GM12874 (cell line): ENCODE measurements around the gene PDE4C.

Experiments
- TF ChIP-seq, protein P1 (sequence below): IDR thresholded peaks from 2 replicates; pipeline ENCODE4 v1.5.1; 2011; ENCODE audit warnings: low read depth, mild to moderate bottlenecking, control low read depth, low read length, moderate library complexity; ENCODE audit not compliant: insufficient read depth

The PDE4C gene

DNA sequence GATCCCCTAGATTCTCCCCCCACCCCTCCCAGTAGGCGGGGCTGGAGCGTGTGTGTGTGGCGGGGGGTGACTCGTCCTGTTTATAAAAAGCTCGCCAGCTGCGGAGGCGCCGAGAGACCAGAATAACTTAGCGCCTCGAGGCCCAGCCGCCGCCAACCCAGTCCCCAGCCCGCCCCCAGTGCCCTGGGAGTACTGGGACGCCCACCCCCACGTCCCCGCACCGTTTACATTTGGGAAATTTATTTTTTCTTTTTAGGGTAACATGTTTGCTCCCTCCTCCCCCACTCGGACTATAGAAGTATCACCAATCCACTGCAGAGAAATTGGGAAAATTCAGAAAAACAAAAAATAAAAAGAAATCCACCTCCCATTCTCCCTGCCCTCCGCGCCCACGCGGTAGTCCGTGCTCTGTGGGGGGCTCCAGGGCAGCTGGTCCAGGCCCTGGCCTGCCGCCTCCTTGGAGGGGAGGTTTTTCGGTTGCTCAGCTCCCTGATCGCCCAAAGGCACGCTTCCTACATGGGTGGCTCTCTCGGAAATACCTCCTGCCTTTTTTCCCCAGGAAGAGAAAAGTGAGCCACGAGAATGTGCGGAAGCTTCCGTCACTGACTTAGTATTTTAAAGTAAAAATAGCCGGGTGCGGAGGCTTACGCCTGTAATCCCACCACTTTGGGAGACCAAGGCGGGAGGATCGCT lies 20.9 kb downstream of the PDE4C start:
- TF ChIP-seq, protein P1, sequence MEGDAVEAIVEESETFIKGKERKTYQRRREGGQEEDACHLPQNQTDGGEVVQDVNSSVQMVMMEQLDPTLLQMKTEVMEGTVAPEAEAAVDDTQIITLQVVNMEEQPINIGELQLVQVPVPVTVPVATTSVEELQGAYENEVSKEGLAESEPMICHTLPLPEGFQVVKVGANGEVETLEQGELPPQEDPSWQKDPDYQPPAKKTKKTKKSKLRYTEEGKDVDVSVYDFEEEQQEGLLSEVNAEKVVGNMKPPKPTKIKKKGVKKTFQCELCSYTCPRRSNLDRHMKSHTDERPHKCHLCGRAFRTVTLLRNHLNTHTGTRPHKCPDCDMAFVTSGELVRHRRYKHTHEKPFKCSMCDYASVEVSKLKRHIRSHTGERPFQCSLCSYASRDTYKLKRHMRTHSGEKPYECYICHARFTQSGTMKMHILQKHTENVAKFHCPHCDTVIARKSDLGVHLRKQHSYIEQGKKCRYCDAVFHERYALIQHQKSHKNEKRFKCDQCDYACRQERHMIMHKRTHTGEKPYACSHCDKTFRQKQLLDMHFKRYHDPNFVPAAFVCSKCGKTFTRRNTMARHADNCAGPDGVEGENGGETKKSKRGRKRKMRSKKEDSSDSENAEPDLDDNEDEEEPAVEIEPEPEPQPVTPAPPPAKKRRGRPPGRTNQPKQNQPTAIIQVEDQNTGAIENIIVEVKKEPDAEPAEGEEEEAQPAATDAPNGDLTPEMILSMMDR: no peak

GRCh38 chr19:18204394-18205199 lies 21.6 kb downstream of the PDE4C start:
- TF ChIP-seq, protein P1: no peak

- TF ChIP-seq, protein P1: no peak
These were observed 22.3 kb downstream of the PDE4C start, which contains the start of gene RAB3A for GRCh38 chr19:18203863-18204393. Gene RAB3A (minus strand): TSS chr19:18204042. CDS start chr19:18202740, 1,302 bp downstream.

DNA sequence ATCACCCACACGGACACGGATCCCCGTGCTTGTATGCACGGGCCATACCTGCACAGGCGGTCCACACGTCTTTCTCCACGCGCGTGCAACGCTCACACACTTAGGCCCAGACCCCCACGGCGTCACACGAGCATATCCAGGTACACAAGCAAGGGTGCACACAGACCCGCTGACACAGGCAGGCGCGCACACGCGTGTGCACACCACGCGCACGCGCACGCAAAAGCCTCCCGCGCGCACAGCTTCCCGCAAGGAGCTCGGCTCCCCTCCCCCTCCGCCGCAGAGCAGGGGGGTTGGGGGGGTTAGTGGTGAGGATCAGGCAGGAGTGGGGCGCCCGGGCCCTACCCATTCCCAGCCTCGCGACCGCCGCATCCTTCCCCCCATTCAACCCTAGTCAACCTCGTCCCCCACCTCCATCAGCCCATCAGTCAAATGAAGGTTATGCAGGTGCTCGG lies 22.8 kb downstream of the PDE4C start:
- TF ChIP-seq, protein P1: no peak

DNA sequence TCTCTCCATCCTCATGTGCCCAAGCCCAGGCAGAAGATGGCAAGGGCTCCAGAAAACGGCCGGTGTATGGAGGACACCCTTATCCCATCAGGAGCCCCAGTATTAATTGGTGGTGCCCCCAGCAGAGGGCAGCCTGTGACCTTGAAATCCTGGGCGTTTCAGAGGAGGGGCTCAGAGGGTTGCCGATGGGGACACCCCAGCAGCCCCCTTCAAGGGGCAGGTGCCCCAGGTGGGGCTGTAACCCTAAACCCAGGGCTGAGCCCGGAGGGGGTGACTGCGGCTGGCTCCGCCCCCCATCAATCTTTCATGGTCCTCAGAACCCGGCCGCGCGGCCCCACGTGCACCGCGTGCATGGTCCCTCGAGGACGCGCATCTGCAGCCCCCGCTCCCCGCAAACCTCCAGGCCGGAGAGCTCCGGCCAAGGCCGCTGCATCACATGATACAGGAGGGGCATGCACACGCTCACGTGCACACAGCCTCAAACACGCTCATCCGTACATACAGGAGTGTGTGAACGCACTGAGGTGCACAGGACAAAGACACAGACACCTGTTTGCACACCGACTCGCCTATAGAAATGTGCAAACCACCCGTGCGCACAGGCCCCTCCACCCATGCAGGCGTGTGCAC lies 23.3 kb downstream of the PDE4C start:
- TF ChIP-seq, protein P1: peak; percentile 31; the same call in 1 of the 2 replicates

DNA sequence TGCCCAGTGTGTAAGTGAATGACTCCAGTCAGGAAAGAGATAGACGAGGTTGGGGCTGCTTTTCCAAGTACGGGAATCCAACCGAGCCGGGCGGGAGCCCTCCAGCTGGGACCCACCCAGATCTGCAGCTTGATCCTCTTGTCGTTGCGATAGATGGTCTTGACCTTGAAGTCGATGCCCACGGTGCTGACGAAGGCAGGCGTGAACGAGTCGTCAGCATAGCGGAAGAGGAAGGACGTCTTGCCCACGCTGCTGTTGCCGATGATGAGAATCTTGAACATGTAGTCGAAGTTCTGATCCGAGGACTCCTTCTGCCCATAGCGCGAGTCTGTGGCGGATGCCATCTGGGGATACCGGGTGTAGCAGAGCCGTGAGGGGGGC lies 23.9 kb downstream of the PDE4C start:
- TF ChIP-seq, protein P1: no peak

- TF ChIP-seq, protein P1: no peak
These were observed 27.9 kb downstream of the PDE4C start for GRCh38 chr19:18198374-18198773.
